Neuronal stem cell (in vitro differentiated cells): Measurements from ENCODE around the gene C21orf58.
A peak's percentile ranks its signal among the peaks of the same experiment; 100 is the strongest.

Experiments used
- DNase-seq: peaks from one replicate; pipeline ENCODE4 v3.0.0-alpha.2; 2013; ENCODE audit warnings: low spot score
- H2AFZ ChIP-seq: one replicate; pipeline ENCODE4 v1.6.1; 2013; ENCODE audit warnings: mild to moderate bottlenecking, low read length, inconsistent platforms
- H2AK5ac ChIP-seq: 2 replicates; pipeline ENCODE4 v1.6.1; 2013; ENCODE audit warnings: low read depth, mild to moderate bottlenecking, inconsistent platforms, low read length, moderate library complexity, mixed read lengths
- H2BK120ac ChIP-seq: 2 replicates; pipeline ENCODE4 v1.6.1; 2013; ENCODE audit warnings: low read depth, mild to moderate bottlenecking, inconsistent platforms, low read length, moderate library complexity, mixed read lengths
- H2BK12ac ChIP-seq: one replicate; pipeline ENCODE4 v1.6.1; 2013; ENCODE audit warnings: low read length, inconsistent platforms
- H2BK15ac ChIP-seq: 2 replicates; pipeline ENCODE4 v1.6.1; 2013; ENCODE audit warnings: mild to moderate bottlenecking, low read length, inconsistent platforms, mixed read lengths
- H2BK5ac ChIP-seq: one replicate; pipeline ENCODE4 v1.6.1; 2013; ENCODE audit warnings: inconsistent platforms, mild to moderate bottlenecking, low read length, moderate library complexity
- H3K14ac ChIP-seq: one replicate; pipeline ENCODE4 v1.6.1; 2013; ENCODE audit warnings: low read length, inconsistent platforms
- H3K18ac ChIP-seq: 2 replicates; pipeline ENCODE4 v1.6.1; 2013; ENCODE audit warnings: low read length, inconsistent platforms
- H3K23ac ChIP-seq: 2 replicates; pipeline ENCODE4 v1.6.1; 2013; ENCODE audit warnings: low read depth, mild to moderate bottlenecking, mixed read lengths, low read length, inconsistent platforms; ENCODE audit not compliant: poor library complexity
- H3K27ac ChIP-seq: replicated peaks from 3 replicates; pipeline ENCODE4 v1.5.1; 2013; ENCODE audit warnings: low read length, inconsistent platforms
- H3K27me3 ChIP-seq, 3 experiments: 2 replicates each; pipeline ENCODE4 v1.6.1; 2013; ENCODE audit warnings: low read length in 3 of 3, mild to moderate bottlenecking in 2 of 3, inconsistent platforms in 1 of 3, low read depth in 1 of 3, mixed read lengths in 1 of 3, moderate library complexity in 1 of 3; ENCODE audit not compliant: control insufficient read depth in 3 of 3, insufficient read depth in 3 of 3
- H3K36me3 ChIP-seq, 2 donors: replicated peaks in 1 of 2; 2 replicates each; pipeline ENCODE4 v1.6.1; 2013; ENCODE audit warnings: low read length in 2 of 2; ENCODE audit not compliant: control insufficient read depth in 2 of 2, insufficient read depth in 2 of 2
- H3K4ac ChIP-seq: 2 replicates; pipeline ENCODE4 v1.6.1; 2013; ENCODE audit warnings: inconsistent platforms, mild to moderate bottlenecking, low read length, moderate library complexity
- H3K4me1 ChIP-seq, 2 donors: 1 replicate in 1 of 2; 2 replicates in 1 of 2; pipeline ENCODE4 v1.6.1; 2013; ENCODE audit warnings: low read length in 2 of 2, low read depth in 1 of 2; ENCODE audit not compliant: control insufficient read depth in 2 of 2, insufficient read depth in 1 of 2
- H3K4me2 ChIP-seq: one replicate; pipeline ENCODE4 v1.6.1; 2013; ENCODE audit warnings: mild to moderate bottlenecking, low read length, inconsistent platforms; ENCODE audit not compliant: insufficient read depth, poor library complexity, severe bottlenecking
- H3K4me3 ChIP-seq, 2 donors: 2 replicates each; pipeline ENCODE4 v1.5.1; 2013; ENCODE audit warnings: low read length in 2 of 2, mild to moderate bottlenecking in 2 of 2, inconsistent platforms in 1 of 2, moderate library complexity in 1 of 2
- H3K79me1 ChIP-seq: one replicate; pipeline ENCODE4 v1.6.1; 2013; ENCODE audit warnings: low read depth, mild to moderate bottlenecking, inconsistent platforms, low read length, moderate library complexity
- H3K9ac ChIP-seq: one replicate; pipeline ENCODE4 v1.6.1; 2013; ENCODE audit warnings: mild to moderate bottlenecking, low read depth, low read length, inconsistent platforms; ENCODE audit not compliant: poor library complexity
- H3K9me3 ChIP-seq, 2 donors: replicated peaks in 1 of 2; 2 replicates each; pipeline versions ENCODE3 to v1.6.1; 2013; ENCODE audit warnings: low read length in 2 of 2, mild to moderate bottlenecking in 2 of 2, inconsistent platforms in 1 of 2, low read depth in 1 of 2, mixed read lengths in 1 of 2, moderate library complexity in 1 of 2; ENCODE audit not compliant: control insufficient read depth in 2 of 2, insufficient read depth in 1 of 2
- H4K8ac ChIP-seq: one replicate; pipeline ENCODE4 v1.6.1; 2013; ENCODE audit warnings: low read depth, mild to moderate bottlenecking, inconsistent platforms, low read length, moderate library complexity
- H4K91ac ChIP-seq: one replicate; pipeline ENCODE4 v1.6.1; 2013; ENCODE audit warnings: low read length, low read depth, mild to moderate bottlenecking, inconsistent platforms; ENCODE audit not compliant: poor library complexity
- WGBS, 2 donors: extraction: QIAGEN DNeasy Blood & Tissue Kit; methylation state at CpG; one replicate each; pipeline ENCODE4 v1.1.7; 2013; ENCODE audit warnings: missing lambda C conversion rate in 2 of 2, mixed read lengths in 1 of 2; ENCODE audit not compliant: insufficient read length in 2 of 2, insufficient replicate concordance in 1 of 2; ENCODE audit errors: extremely low coverage in 2 of 2; 5-methylcytosine and 5-hydroxymethylcytosine counted together

C21orf58 gene

GRCh38 chr21:46347791-46348381 is 24.2 kb upstream of the C21orf58 start:
- Histone ChIP-seq H2BK12ac (no peak overlapping the region), H2AK5ac (no peak overlapping the region), H3K4me1 (no peaks in the 10 kb centered on the region), H3K4me3 (no peak overlapping the region), H3K4ac (no peak overlapping the region), H3K9me3 (no peaks in the 10 kb centered on the region), H2AFZ (no peak overlapping the region), H3K27me3 (no peaks in the 10 kb centered on the region), H3K14ac (no peak overlapping the region), H3K36me3 (peaks cover 60 to 81% of the 10 kb centered on the region in 2 donors), H2BK15ac (no peak overlapping the region), H2BK120ac (peak overlapping the region; percentile 26), H3K79me1 (peaks cover 12% of the 10 kb centered on the region), H3K18ac (no peak overlapping the region), H4K91ac (no peak overlapping the region), H3K23ac (peak overlapping the region; percentile 47), H2BK5ac (no peak overlapping the region), H3K4me2 (no peak overlapping the region), H4K8ac (no peak overlapping the region), H3K27ac (no peak overlapping the region), H3K9ac (no peak overlapping the region)
- WGBS, 2 donors = no CpG with 5 or more reads among the region's 12 CpGs
- DNase-seq = no peak

- Histone ChIP-seq H3K9me3 (no peaks in the 10 kb centered on the region), H2BK120ac (no peak overlapping the region), H3K4ac (no peak overlapping the region), H3K9ac (no peak overlapping the region), H4K8ac (no peak overlapping the region), H2AK5ac (no peak overlapping the region), H3K18ac (no peak overlapping the region), H3K27me3 (no peaks in the 10 kb centered on the region), H3K27ac (no peak overlapping the region), H2BK15ac (no peak overlapping the region), H3K79me1 (peaks cover 12% of the 10 kb centered on the region), H3K14ac (no peak overlapping the region), H3K4me3 (no peak overlapping the region), H3K4me1 (no peaks in the 10 kb centered on the region), H3K23ac (no peak overlapping the region), H2BK5ac (no peak overlapping the region), H2BK12ac (no peak overlapping the region), H4K91ac (no peak overlapping the region), H3K4me2 (no peak overlapping the region), H3K36me3 (peaks cover 53 to 78% of the 10 kb centered on the region in 2 donors), H2AFZ (no peak overlapping the region)
- WGBS, 2 donors = no CpG with 5 or more reads among the region's 10 CpGs
- DNase-seq = no peak
Measured at GRCh38 chr21:46347203-46347550, 23.5 kb upstream of the C21orf58 start.

- Histone ChIP-seq H2BK5ac (peak overlapping the region; percentile 35), H2BK12ac (no peak overlapping the region), H3K4me1 (no peaks in the 10 kb centered on the region), H2AFZ (no peak overlapping the region), H3K4ac (no peak overlapping the region), H2BK15ac (no peak overlapping the region), H3K23ac (peak overlapping the region; percentile 68), H4K8ac (no peak overlapping the region), H3K36me3 (peaks cover 48 to 76% of the 10 kb centered on the region in 2 donors), H3K9me3 (peaks cover 0 to 2% of the 10 kb centered on the region in 2 donors), H2AK5ac (no peak overlapping the region), H3K79me1 (peaks cover 15% of the 10 kb centered on the region), H3K27ac (no peak overlapping the region), H3K9ac (no peak overlapping the region), H4K91ac (no peak overlapping the region), H3K4me2 (no peak overlapping the region), H3K4me3 (no peak overlapping the region), H3K14ac (no peak overlapping the region), H3K27me3 (no peaks in the 10 kb centered on the region), H2BK120ac (no peak overlapping the region), H3K18ac (no peak overlapping the region)
- no peak for DNase-seq
- no CpG with 5 or more reads among the region's 34 CpGs for WGBS, 2 donors
Measured at GRCh38 chr21:46346296-46347202, 22.9 kb upstream of the C21orf58 start.

DNA sequence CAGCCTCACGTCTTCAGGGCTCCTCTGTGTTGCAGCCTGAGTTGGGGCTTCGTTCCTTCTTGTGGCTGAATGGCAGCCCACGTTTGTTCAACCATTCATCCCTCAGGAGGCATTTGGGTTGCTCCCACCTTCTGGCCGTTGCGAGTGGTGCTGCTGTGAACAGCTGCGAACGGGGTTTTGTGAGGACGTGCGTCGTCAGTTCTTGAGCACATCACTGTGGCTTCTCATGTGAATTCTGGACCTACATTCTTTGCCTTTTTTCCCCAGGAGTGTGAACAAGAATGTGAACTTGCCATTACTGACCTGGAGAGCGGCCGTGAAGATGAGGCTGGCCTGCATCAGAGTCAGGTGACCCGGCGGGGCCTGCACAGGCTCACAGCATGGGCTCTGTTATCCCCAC is 22.2 kb upstream of the C21orf58 start:
- WGBS, 2 donors = no CpG with 5 or more reads among the region's 14 CpGs
- DNase-seq = no peak

More for the DNA sequence above, 22.2 kb upstream of the C21orf58 start:
- H4K91ac ChIP-seq = no peak overlapping the region
- H3K36me3 ChIP-seq = peaks cover 44 to 76% of the 10 kb centered on the region in 2 donors
- no peak overlapping the region for H2AK5ac ChIP-seq
- H3K9me3 ChIP-seq = peaks cover 0 to 5% of the 10 kb centered on the region in 2 donors
- no peak overlapping the region for H3K23ac ChIP-seq
- no peak overlapping the region for H3K18ac ChIP-seq
- H3K4me3 ChIP-seq = peak overlapping the region in 1 of 2 donors; percentile 52
- no peaks in the 10 kb centered on the region for H3K27me3 ChIP-seq
- no peak overlapping the region for H3K27ac ChIP-seq
- no peak overlapping the region for H2BK120ac ChIP-seq
- H2AFZ ChIP-seq = no peak overlapping the region
- no peak overlapping the region for H2BK5ac ChIP-seq
- no peak overlapping the region for H3K9ac ChIP-seq
- no peak overlapping the region for H3K4me2 ChIP-seq
- H3K79me1 ChIP-seq = peaks cover 15% of the 10 kb centered on the region
- no peak overlapping the region for H2BK12ac ChIP-seq
- no peak overlapping the region for H2BK15ac ChIP-seq
- no peaks in the 10 kb centered on the region for H3K4me1 ChIP-seq
- H3K14ac ChIP-seq = no peak overlapping the region
- H4K8ac ChIP-seq = peak overlapping the region; percentile 4
- H3K4ac ChIP-seq = no peak overlapping the region
